HS-5 (cell line): Measurements from ENCODE around the gene MSRB1.
A peak's percentile ranks its signal among the peaks of the same experiment; 100 is the strongest.
"Not testable (repeated sequence)": the region's sequence is repeated elsewhere in the genome, so short reads cannot be mapped to it uniquely, and the experiment has no call there.

Experiments used
- DNase-seq: peaks from one replicate; pipeline ENCODE4 v3.0.0-alpha.2; 2012; ENCODE audit warnings: low read depth

The MSRB1 gene

GRCh38 chr16:1938910-1939309 is 4.1 kb downstream of the MSRB1 start:
- no peak for DNase-seq

- no peak for DNase-seq
Measured at GRCh38 chr16:1938316-1938715, 4.7 kb downstream of the MSRB1 start.

- no peak for DNase-seq
Measured at GRCh38 chr16:1936945-1937479, 6.0 kb downstream of the MSRB1 start.

GRCh38 chr16:1933097-1933661 is 9.8 kb downstream of the MSRB1 start:
- no peak for DNase-seq

GRCh38 chr16:1932050-1933028 is 10.7 kb downstream of the MSRB1 start:
- DNase-seq: no peak

GRCh38 chr16:1930338-1930720 is 12.7 kb downstream of the MSRB1 start:
- no peak for DNase-seq

GRCh38 chr16:1929578-1930337 is 13.2 kb downstream of the MSRB1 start:
- peak; percentile 23 for DNase-seq

- DNase-seq: no peak
Measured at GRCh38 chr16:1929105-1929504, 13.9 kb downstream of the MSRB1 start.

GRCh38 chr16:1926271-1926670 is 16.7 kb downstream of the MSRB1 start:
- DNase-seq: no peak

GRCh38 chr16:1924095-1924494 is 18.9 kb downstream of the MSRB1 start:
- DNase-seq: no peak

GRCh38 chr16:1923299-1924034 is 19.5 kb downstream of the MSRB1 start:
- DNase-seq: no peak

GRCh38 chr16:1922357-1922756 is 20.6 kb downstream of the MSRB1 start:
- DNase-seq: no peak

GRCh38 chr16:1920727-1921171 is 22.2 kb downstream of the MSRB1 start:
- no peak for DNase-seq

GRCh38 chr16:1920122-1920521 is 22.9 kb downstream of the MSRB1 start:
- not testable (repeated sequence) for DNase-seq

- no peak for DNase-seq
Measured at GRCh38 chr16:1919327-1919998, 23.5 kb downstream of the MSRB1 start.

GRCh38 chr16:1918351-1919326 is 24.4 kb downstream of the MSRB1 start, which contains the start of gene HS3ST6:
Gene HS3ST6, minus strand, starts transcription at chr16:1918415. Its CDS starts 92 bp downstream, at chr16:1918323.
- DNase-seq: no peak

- no peak for DNase-seq
Measured at GRCh38 chr16:1917665-1918350, 25.2 kb downstream of the MSRB1 start.

GRCh38 chr16:1917056-1917664 is 25.8 kb downstream of the MSRB1 start:
- no peak for DNase-seq

GRCh38 chr16:1916640-1916990 is 26.4 kb downstream of the MSRB1 start:
- DNase-seq: no peak
